Measurements from ENCODE around the gene CDK10. TPM values are rescaled to one million over a fixed set of nuclear protein-coding genes. Genes with fewer than 3 reads are reported as not detected.

Gene CDK10
- total RNA-seq, 4 donors from 2014 or later, result 32.6 to 93.6 (median 65.7) TPM

DNA sequence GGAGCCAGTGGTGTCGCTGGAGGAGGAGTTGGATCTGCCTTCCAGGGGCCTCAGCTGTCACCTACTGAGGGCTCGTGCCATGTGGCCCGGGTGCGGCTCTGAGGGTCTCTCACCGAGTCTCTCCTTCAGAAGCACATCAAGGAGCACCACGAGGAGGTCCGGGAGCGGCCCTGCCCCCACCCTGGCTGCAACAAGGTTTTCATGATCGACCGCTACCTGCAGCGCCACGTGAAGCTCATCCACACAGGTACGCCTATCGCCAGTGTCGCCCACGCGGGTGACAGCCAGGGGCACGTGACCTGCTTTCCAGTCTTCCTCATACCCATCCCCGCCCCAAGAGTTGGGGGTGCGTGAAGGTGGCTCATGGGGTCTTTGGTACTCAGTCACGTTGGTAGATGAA, 47.3 kb downstream of the CDK10 start:
- H3K9me3 ChIP-seq, result no peaks in the 10 kb centered on the region
- no peak for TF ChIP-seq POLR2A (IDR thresholded peaks at IDR 0.05)
- TF ChIP-seq EP300 (IDR thresholded peaks at IDR 0.05), result no peak
- TF ChIP-seq, protein P1, sequence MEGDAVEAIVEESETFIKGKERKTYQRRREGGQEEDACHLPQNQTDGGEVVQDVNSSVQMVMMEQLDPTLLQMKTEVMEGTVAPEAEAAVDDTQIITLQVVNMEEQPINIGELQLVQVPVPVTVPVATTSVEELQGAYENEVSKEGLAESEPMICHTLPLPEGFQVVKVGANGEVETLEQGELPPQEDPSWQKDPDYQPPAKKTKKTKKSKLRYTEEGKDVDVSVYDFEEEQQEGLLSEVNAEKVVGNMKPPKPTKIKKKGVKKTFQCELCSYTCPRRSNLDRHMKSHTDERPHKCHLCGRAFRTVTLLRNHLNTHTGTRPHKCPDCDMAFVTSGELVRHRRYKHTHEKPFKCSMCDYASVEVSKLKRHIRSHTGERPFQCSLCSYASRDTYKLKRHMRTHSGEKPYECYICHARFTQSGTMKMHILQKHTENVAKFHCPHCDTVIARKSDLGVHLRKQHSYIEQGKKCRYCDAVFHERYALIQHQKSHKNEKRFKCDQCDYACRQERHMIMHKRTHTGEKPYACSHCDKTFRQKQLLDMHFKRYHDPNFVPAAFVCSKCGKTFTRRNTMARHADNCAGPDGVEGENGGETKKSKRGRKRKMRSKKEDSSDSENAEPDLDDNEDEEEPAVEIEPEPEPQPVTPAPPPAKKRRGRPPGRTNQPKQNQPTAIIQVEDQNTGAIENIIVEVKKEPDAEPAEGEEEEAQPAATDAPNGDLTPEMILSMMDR (IDR thresholded peaks at IDR 0.05), result no peak
- no peak overlapping the region for H3K4me3 ChIP-seq
- H3K4me1 ChIP-seq, result no peaks in the 10 kb centered on the region
- peaks cover 9 to 100% (median 57%) of the 10 kb centered on the region in 3 donors for H3K36me3 ChIP-seq
- H3K27ac ChIP-seq, result no peak overlapping the region
- no peaks in the 10 kb centered on the region for H3K27me3 ChIP-seq
- no peak for DNase-seq (ENCODE audit: low spot score in 2 of 2)
- 90 to 92% methylated on average over 19 to 21 of the region's 21 CpGs for WGBS, 2 donors

DNA sequence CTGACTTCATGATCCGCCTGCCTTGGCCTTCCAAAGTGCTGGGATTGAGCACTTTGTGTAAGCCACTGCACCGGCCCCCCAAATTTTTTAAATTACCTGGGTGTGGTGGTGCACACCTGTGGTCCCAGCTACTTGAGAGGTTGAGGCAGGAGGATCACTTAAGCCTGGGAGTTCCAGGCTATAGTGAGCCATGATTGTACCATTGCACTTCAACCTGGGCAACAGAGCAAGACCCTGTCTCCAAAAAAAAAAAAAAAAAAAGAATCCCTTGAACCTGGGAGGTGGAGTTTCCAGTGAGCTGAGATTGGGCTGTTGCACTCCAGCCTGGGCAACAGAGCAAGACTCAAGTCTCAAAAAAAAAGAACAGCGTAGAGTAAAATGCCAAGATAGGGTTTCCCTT, 50.1 kb downstream of the CDK10 start:
- Histone ChIP-seq H3K36me3 (peaks cover 11 to 99% (median 43%) of the 10 kb centered on the region in 3 donors), H3K4me3 (no peak overlapping the region), H3K4me1 (no peaks in the 10 kb centered on the region), H3K9me3 (no peaks in the 10 kb centered on the region), H3K27me3 (no peaks in the 10 kb centered on the region), H3K27ac (no peak overlapping the region)
- TF ChIP-seq, protein P1 (IDR thresholded peaks at IDR 0.05), result no peak
- TF ChIP-seq EP300 (IDR thresholded peaks at IDR 0.05) (no peak), POLR2A (IDR thresholded peaks at IDR 0.05) (no peak)
- WGBS, 2 donors, result 97 to 100% methylated on average over 1 to 3 of the region's 3 CpGs
- DNase-seq (ENCODE audit: low spot score in 2 of 2), result no peak

DNA sequence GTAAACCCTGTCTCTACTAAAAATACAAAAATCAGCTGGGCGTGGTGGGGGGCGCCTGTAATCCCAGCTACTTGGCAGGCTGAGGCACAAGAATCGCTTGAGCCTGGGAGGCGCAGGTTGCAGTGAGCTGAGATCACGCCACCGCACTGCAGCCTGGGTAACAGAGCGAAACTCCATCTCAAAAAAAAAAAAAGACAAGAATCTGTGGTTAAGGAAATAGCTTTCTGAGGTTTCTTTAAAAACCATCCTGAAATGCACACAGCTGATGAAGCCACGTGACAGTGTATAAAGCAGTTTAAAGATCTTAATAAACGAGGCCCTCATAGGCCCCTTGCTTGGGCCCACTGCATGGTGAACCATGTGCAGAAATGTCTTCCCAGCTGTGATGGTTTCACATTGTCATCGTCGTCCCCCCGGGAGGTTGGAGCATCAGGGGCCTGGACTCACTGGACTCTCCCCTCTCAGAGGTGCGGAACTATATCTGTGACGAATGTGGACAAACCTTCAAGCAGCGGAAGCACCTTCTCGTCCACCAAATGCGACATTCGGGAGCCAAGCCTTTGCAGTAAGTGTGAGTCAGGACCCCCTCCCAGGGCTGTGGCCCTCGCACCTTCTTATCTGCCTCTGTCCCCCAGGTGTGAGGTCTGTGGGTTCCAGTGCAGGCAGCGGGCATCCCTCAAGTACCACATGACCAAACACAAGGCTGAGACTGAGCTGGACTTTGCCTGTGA, 51.0 kb downstream of the CDK10 start:
- TF ChIP-seq POLR2A (IDR thresholded peaks at IDR 0.05), result no peak
- TF ChIP-seq EP300 (IDR thresholded peaks at IDR 0.05), result no peak
- TF ChIP-seq, protein P1 (IDR thresholded peaks at IDR 0.05), result no peak
- H3K4me3 ChIP-seq, result no peak overlapping the region
- 90 to 91% methylated on average over 19 to 20 of the region's 20 CpGs for WGBS, 2 donors
- no peak for DNase-seq (ENCODE audit: low spot score in 2 of 2)
- no peaks in the 10 kb centered on the region for H3K9me3 ChIP-seq
- H3K27ac ChIP-seq, result no peak overlapping the region
- no peaks in the 10 kb centered on the region for H3K4me1 ChIP-seq
- H3K27me3 ChIP-seq, result no peaks in the 10 kb centered on the region
- peaks cover 11 to 91% (median 43%) of the 10 kb centered on the region in 3 donors for H3K36me3 ChIP-seq

DNA sequence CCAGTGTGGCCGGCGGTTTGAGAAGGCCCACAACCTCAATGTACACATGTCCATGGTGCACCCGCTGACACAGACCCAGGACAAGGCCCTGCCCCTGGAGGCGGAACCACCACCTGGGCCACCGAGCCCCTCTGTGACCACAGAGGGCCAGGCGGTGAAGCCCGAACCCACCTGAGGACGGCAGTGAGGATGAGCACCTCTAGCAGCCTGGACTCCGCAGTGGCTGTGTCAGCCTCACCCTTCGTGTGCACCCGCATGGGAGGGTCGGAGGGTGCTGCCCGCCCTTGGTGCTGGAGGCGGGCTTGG, 51.5 kb downstream of the CDK10 start:
- H3K27me3 ChIP-seq, result no peaks in the 10 kb centered on the region
- H3K4me1 ChIP-seq, result peaks cover 0 to 3% (median 0%) of the 10 kb centered on the region in 4 donors
- no peak overlapping the region for H3K27ac ChIP-seq
- H3K36me3 ChIP-seq, result peaks cover 11 to 86% (median 43%) of the 10 kb centered on the region in 3 donors
- WGBS, 2 donors, result 88 to 91% methylated on average over 9 to 14 of the region's 14 CpGs
- H3K4me3 ChIP-seq, result no peak overlapping the region
- no peaks in the 10 kb centered on the region for H3K9me3 ChIP-seq
- no peak for TF ChIP-seq EP300 (IDR thresholded peaks at IDR 0.05)
- TF ChIP-seq, protein P1 (IDR thresholded peaks at IDR 0.05), result no peak
- DNase-seq (ENCODE audit: low spot score in 2 of 2), result no peak

DNA sequence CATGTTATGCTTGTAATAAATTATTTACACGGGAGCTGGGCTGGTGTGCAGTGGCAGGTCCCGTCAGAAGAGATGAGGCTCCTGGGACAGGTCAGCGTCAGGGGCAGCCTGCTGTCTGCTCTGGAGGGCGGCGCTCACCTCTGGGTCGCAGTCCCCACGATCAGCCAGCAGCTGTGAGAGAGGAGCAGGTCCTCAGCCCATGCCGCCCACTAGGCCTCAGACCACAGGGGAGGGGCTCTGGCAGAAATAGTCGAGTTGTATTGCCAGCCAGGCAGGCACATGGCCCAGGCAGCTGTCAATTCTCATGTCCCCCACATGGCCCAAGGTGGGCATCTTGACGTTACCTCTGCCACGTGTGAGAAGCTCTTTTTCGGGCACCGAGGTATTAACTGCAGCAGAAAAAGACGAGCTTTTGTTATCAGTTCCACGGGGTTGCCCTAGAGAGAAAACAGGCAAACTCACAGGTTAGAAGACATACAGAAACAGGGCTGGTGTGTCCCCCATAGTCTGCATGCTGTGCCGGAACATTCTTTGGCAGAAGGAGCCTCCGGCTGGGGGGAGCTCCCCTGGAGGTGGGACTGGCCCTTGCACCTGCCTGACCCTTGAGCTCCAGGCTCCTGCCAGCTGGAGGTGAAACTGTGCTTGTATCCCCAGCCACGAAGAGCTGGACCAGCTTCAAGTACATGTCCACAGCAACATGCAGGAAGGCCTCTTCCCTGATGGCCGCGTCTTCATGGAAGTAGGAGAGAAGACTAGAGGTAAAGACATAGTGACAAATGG, 52.2 kb downstream of the CDK10 start:
- no peak for DNase-seq (ENCODE audit: low spot score in 2 of 2)
- no peak overlapping the region for H3K27ac ChIP-seq
- no peak for TF ChIP-seq EP300 (IDR thresholded peaks at IDR 0.05)
- TF ChIP-seq, protein P1 (IDR thresholded peaks at IDR 0.05), result no peak
- TF ChIP-seq POLR2A (IDR thresholded peaks at IDR 0.05), result no peak
- H3K27me3 ChIP-seq, result no peaks in the 10 kb centered on the region
- peaks cover 0 to 4% (median 0%) of the 10 kb centered on the region in 4 donors for H3K4me1 ChIP-seq
- no peak overlapping the region for H3K4me3 ChIP-seq
- H3K36me3 ChIP-seq, result peaks cover 8 to 79% (median 37%) of the 10 kb centered on the region in 3 donors
- no peaks in the 10 kb centered on the region for H3K9me3 ChIP-seq
- 74 to 78% methylated on average over 16 to 20 of the region's 20 CpGs for WGBS, 2 donors

Data from tibial nerve (tissue), 4 donors.